ENCODE results near the gene DOK4.

DOK4 gene

GRCh38 chr16:57434003-57434402 lies 52.3 kb downstream of the DOK4 start:
- H3K4me3 ChIP-seq (ENCODE audit: low read depth, low read length): no peak overlapping the region
- no peak for DNase-seq (ENCODE audit: low read depth)
- TF ChIP-seq, protein P1, sequence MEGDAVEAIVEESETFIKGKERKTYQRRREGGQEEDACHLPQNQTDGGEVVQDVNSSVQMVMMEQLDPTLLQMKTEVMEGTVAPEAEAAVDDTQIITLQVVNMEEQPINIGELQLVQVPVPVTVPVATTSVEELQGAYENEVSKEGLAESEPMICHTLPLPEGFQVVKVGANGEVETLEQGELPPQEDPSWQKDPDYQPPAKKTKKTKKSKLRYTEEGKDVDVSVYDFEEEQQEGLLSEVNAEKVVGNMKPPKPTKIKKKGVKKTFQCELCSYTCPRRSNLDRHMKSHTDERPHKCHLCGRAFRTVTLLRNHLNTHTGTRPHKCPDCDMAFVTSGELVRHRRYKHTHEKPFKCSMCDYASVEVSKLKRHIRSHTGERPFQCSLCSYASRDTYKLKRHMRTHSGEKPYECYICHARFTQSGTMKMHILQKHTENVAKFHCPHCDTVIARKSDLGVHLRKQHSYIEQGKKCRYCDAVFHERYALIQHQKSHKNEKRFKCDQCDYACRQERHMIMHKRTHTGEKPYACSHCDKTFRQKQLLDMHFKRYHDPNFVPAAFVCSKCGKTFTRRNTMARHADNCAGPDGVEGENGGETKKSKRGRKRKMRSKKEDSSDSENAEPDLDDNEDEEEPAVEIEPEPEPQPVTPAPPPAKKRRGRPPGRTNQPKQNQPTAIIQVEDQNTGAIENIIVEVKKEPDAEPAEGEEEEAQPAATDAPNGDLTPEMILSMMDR (IDR thresholded peaks at IDR 0.05; ENCODE audit: insufficient read depth, low read depth, low read length, missing control alignments): no peak

GRCh38 chr16:57432989-57433388 lies 53.3 kb downstream of the DOK4 start:
- DNase-seq (ENCODE audit: low read depth): no peak
- no peak overlapping the region for H3K4me3 ChIP-seq (ENCODE audit: low read depth, low read length)
- TF ChIP-seq, protein P1 (IDR thresholded peaks at IDR 0.05; ENCODE audit: insufficient read depth, low read depth, low read length, missing control alignments): no peak

GRCh38 chr16:57432505-57432904 lies 53.8 kb downstream of the DOK4 start:
- TF ChIP-seq, protein P1 (IDR thresholded peaks at IDR 0.05; ENCODE audit: insufficient read depth, low read depth, low read length, missing control alignments): no peak
- no peak overlapping the region for H3K4me3 ChIP-seq (ENCODE audit: low read depth, low read length)
- no peak for DNase-seq (ENCODE audit: low read depth)

- H3K4me3 ChIP-seq (ENCODE audit: low read depth, low read length): no peak overlapping the region
- no peak for DNase-seq (ENCODE audit: low read depth)
- TF ChIP-seq, protein P1 (IDR thresholded peaks at IDR 0.05; ENCODE audit: insufficient read depth, low read depth, low read length, missing control alignments): no peak
Observed at GRCh38 chr16:57430955-57431354, 55.3 kb downstream of the DOK4 start.

DNA sequence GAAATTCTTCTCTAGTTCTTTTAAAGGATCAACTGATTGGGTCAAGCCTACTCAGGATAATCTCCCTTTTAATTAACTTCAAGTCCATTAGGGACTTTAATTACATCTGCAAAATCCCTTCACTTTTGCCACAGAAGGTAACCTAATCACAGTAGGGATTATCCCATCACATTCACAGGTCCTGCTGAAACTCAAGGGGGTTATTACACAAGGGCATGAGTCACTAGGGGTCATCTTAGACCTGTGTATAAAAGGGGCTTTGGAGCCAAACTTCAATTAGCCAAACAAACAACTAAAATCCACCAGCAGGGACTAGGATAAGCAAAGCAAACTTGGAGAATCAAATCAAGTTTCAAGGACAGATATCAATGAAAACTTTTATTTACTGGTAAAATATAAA lies 58.5 kb downstream of the DOK4 start:
- TF ChIP-seq, protein P1 (IDR thresholded peaks at IDR 0.05; ENCODE audit: insufficient read depth, low read depth, low read length, missing control alignments): no peak
- H3K4me3 ChIP-seq (ENCODE audit: low read depth, low read length): no peak overlapping the region
- no peak for DNase-seq (ENCODE audit: low read depth)

- TF ChIP-seq, protein P1 (IDR thresholded peaks at IDR 0.05; ENCODE audit: insufficient read depth, low read depth, low read length, missing control alignments): no peak
- DNase-seq (ENCODE audit: low read depth): no peak
- H3K4me3 ChIP-seq (ENCODE audit: low read depth, low read length): no peak overlapping the region
Observed at GRCh38 chr16:57427307-57427706, 59.0 kb downstream of the DOK4 start.

- no peak overlapping the region for H3K4me3 ChIP-seq (ENCODE audit: low read depth, low read length)
- DNase-seq (ENCODE audit: low read depth): no peak
- TF ChIP-seq, protein P1 (IDR thresholded peaks at IDR 0.05; ENCODE audit: insufficient read depth, low read depth, low read length, missing control alignments): no peak
Observed at GRCh38 chr16:57426356-57426755, 59.9 kb downstream of the DOK4 start.

All from GM12865 (cell line).